Measurements from ENCODE around the gene SLC26A5.

- TF ChIP-seq CTCF (IDR thresholded peaks at IDR 0.05), result no peak
- no peak for TF ChIP-seq POLR2A (IDR thresholded peaks at IDR 0.05)
Measured at GRCh38 chr7:103425177-103425576, 20.8 kb downstream of the SLC26A5 start.

Data from esophagus squamous epithelium (tissue), 4 donors.